Brain pericyte (primary cell): ENCODE measurements around the gene UMODL1.

Source experiments
- DNase-seq: peaks from one replicate; pipeline ENCODE4 v3.0.0-alpha.2; 2012; ENCODE audit warnings: low read depth, low spot score

UMODL1 gene

DNA sequence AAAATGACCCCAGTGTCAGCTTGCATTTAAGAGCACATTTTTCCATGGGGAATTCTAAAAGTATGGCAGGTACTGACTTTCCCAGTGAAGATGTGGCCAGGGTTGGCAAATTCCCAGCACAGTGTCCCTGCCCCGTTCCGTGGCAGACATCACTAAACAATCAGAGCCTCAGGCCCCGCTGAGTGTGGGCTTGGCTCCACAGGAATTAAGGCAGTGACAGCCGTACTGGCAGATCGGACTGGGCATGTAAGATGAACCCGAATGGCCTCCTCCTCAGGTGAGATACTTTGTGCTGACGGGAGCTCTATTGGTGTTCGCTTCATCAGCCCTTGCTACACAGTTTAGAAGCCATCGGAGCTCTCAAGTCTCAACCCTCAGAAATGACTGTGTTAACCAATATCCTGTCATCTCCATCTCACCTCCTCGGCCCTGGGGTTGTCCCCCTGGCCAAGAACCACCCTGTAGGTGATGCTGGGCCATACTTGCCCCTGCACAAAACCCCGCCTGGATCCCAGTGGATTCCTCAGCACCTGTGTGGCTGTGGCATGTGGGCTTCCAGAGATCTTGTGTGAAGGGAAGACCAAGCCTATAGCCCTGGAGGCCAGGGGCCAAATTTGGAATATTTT, 118.9 kb downstream of the UMODL1 start:
- DNase-seq, result no peak

DNA sequence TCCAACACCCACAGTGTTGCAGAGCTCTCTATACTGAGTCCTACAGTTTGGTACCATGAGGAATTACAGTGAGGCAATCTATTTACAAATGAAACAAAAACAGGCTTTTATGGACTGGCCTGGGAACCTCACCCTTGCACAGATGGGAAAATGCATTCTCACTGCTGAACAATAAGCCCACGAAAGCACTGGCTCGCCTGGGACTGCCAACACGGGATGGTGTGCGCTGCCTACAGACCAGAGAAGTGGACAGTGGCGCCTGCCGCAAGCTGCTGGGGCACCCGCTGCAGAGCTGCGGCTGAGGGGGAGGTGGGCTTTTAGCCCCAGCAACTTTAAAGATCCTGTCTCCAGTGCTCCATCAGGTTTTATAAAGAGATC, 119.4 kb downstream of the UMODL1 start:
- no peak for DNase-seq

DNA sequence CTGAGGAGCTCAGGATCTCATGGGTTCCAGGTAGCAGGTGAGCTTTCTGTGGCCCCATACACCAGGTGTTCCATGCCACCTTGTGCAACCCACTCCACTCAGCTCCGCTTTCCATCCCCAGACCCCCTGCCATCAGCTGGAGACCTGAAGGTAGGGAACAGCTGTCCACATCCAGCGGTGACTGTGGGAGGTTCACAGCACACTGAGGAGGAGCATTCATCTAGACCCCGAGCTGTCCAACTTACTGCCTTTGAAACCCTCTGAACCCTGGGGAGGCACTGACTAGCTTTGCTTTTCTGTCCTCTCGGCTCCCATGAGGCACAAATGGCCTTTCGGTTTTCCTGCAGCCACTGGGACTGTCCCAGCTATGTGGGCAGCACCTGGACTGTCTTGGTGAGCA, 119.9 kb downstream of the UMODL1 start:
- no peak for DNase-seq

DNA sequence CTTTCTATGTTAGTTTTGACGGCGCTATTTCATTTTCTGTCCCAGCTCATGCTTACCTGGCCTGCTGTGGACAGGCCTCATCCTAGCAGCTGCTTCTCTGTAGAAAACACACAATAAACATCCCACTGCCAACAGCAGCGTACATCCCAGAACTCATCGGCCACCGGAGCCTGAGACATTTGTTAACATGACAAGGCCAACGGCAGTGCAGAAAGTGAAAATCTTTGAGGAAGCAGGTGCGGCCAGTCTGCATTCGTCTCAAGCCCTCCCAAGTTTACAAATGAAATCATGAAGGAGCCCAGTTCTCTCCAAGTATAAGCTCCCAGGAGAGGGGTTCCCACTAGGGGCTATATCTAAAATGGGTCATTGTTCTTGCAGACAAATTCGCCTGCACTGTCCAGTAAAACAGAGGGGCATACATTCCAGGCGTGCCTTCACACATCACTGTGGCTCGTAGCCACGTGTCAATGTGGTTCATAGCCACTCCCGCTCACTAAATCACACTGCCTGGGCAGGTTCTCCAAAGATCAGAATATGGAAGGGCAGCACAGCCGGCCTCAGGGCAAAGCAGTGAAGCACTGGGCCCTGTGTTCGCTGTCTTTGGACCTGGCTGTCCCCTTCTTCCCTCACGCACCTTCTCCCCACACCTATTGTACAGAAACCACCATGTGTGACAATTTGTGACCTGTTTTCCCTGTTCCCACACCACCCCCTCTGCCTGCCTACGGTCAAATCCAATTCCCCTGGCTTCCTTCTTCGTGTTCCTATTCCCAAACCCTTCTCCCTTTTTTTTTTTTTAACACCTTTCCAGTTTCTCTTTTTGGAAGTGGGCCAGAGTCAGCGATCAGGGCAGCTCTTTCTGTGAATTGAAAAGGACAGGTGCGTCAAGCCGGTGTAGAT, 120.8 kb downstream of the UMODL1 start:
- peak; percentile 11 for DNase-seq
